AG04450 (cell line): Measurements from ENCODE around the gene TEKT3. TPM values are rescaled to one million over a fixed set of nuclear protein-coding genes. Genes with fewer than 3 reads are reported as not detected.

Source experiments
- CTCF ChIA-PET: fragments of 300-600, 350-600 bp; formaldehyde crosslinking; extraction: SDS; loops from one replicate; lab custom pipeline; 2022; ENCODE audit warnings: antibody characterized with exemption, inconsistent platforms; lab: Charles Lee
- POLR2A ChIA-PET: fragments of 350-600 bp; formaldehyde crosslinking; extraction: SDS; loops from one replicate; lab custom pipeline; 2021; ENCODE audit warnings: antibody characterized with exemption, inconsistent platforms; lab: Yijun Ruan, JAX
- DNase-seq: peaks from one replicate; pipeline ENCODE4 v3.0.0-alpha.2; 2011; ENCODE audit warnings: low read depth, low spot score
- H3K27ac ChIP-seq: one replicate; pipeline ENCODE4 v1.5.1; 2012; ENCODE audit warnings: low read depth, low read length, control low read depth
- H3K27me3 ChIP-seq: one replicate; pipeline ENCODE4 v1.6.0; 2012; ENCODE audit warnings: low read length; ENCODE audit not compliant: control insufficient read depth, insufficient read depth
- H3K4me3 ChIP-seq: 2 replicates; pipeline ENCODE4 v1.5.1; 2011; ENCODE audit warnings: mild to moderate bottlenecking, low read depth, low read length, control low read depth
- H3K9me3 ChIP-seq: 2 replicates; pipeline ENCODE4 v1.5.1; 2012; ENCODE audit warnings: low read length; ENCODE audit not compliant: control insufficient read depth, insufficient read depth
- polyA plus RNA-seq: library from polyadenylated mRNA; depleted of rRNA; stranded (reverse); fragments of >200 nt; gene quantifications from 2 replicates; pipeline ENCODE4 v1.2.3, GENCODE V29; 2011
- TF ChIP-seq, protein P1 (sequence below): IDR thresholded peaks from 2 replicates; pipeline ENCODE4 v1.5.1; 2011; ENCODE audit warnings: low read depth, low read length, control low read depth, inconsistent platforms

The TEKT3 gene
- polyA plus RNA-seq, 1 experiment = 0.69 TPM

DNA sequence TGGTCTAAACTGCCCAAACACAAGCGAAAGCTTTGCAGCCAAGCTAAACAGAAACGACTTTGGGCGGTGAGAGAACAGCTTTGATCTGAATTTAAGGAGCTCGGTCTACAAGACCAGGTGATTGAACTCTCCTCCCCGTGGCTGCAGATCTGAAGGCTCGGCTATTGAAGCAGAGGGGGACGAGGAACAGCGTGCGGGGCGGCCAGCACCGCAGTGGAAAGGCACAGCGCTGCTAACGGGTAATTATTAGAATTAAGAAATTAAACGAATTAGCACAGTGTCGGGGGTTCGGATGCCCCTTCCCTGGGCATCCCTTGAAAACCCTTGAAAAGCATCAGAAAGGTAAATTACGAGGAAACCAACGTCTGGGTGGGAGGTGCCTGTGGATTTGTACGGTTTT, 431 bp downstream of the TEKT3 start:
- Histone ChIP-seq H3K4me3 (peak overlapping the region; percentile 61), H3K27me3 (peaks cover 4% of the 10 kb centered on the region), H3K9me3 (peaks cover 3% of the 10 kb centered on the region; the same call in 1 of the 2 replicates), H3K27ac (no peak overlapping the region)
- TF ChIP-seq, protein P1, sequence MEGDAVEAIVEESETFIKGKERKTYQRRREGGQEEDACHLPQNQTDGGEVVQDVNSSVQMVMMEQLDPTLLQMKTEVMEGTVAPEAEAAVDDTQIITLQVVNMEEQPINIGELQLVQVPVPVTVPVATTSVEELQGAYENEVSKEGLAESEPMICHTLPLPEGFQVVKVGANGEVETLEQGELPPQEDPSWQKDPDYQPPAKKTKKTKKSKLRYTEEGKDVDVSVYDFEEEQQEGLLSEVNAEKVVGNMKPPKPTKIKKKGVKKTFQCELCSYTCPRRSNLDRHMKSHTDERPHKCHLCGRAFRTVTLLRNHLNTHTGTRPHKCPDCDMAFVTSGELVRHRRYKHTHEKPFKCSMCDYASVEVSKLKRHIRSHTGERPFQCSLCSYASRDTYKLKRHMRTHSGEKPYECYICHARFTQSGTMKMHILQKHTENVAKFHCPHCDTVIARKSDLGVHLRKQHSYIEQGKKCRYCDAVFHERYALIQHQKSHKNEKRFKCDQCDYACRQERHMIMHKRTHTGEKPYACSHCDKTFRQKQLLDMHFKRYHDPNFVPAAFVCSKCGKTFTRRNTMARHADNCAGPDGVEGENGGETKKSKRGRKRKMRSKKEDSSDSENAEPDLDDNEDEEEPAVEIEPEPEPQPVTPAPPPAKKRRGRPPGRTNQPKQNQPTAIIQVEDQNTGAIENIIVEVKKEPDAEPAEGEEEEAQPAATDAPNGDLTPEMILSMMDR = no peak
- DNase-seq = no peak
- POLR2A ChIA-PET = interaction anchor here (0.6 kb wide), 2 partner anchors 77 to 882 kb away, joined by 3 read pairs; no protein-coding TSS in a partner anchor
- CTCF ChIA-PET = no interaction called here

DNA sequence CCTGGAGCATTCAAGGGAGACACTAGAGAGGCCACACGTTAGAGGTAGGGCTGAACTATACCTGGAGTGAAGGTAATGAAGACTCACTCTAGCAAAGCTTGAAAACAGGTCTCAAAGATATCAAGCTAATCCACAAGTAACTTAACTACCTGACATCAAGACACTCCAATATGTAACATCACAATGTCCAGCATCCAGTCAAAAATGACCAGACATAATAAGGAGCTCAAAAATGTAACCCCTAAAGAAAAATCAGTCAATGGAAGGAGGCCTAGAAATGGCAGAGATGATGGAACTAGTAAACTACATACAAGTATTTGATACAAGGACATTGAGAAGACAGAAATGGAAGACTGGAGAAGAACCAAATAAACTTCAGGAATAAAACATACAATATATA, 6.0 kb downstream of the TEKT3 start:
- peaks cover 5% of the 10 kb centered on the region for H3K9me3 ChIP-seq
- H3K4me3 ChIP-seq = no peak overlapping the region
- peaks cover 6% of the 10 kb centered on the region for H3K27me3 ChIP-seq
- CTCF ChIA-PET = no interaction called here
- TF ChIP-seq, protein P1 = no peak
- POLR2A ChIA-PET = no interaction called here
- no peak overlapping the region for H3K27ac ChIP-seq
- no peak for DNase-seq

DNA sequence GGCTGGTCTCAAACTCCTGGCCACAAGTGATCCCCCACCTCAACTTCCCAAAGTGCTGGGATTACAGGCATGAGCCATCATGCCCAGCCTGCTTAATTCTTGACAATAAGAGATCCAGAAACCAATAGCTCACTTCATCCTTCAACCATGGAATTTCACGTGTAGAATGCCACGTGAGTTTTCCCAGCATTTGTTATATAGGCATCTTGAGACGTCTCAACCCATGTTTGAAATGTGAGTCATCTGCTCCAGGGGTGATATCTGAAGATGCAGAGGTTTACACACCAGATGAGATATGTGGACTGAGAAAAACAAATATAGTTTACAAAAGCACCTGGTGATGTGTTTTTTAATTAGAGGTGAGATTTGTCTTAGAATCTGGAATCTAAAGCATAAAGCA, 7.1 kb downstream of the TEKT3 start:
- Histone ChIP-seq H3K27me3 (peaks cover 11% of the 10 kb centered on the region), H3K27ac (no peak overlapping the region), H3K9me3 (peaks cover 5% of the 10 kb centered on the region), H3K4me3 (no peak overlapping the region)
- TF ChIP-seq, protein P1 = no peak
- ChIA-PET CTCF (no interaction called here), POLR2A (no interaction called here)
- no peak for DNase-seq

DNA sequence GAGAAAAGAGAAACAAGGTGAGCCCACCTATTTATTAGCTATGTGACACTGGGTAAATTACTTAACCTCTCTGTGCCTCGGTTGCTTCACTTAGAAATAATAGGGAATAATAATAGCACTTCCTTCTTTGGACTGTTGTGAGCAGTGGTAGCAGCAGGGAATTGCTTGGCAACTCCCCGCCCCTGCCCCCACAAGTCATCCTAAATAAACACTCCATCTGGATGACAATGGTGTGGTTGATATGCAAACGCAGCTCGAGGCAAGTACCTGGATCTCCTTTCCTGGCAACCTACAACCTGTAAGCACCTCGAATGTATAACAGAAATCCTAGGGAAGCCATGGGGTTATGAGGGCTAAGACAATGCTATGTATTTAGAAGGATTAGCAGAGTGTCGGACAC, 9.1 kb downstream of the TEKT3 start:
- Histone ChIP-seq H3K27me3 (peaks cover 11% of the 10 kb centered on the region), H3K27ac (no peak overlapping the region), H3K4me3 (no peak overlapping the region), H3K9me3 (peaks cover 2% of the 10 kb centered on the region; the same call in 1 of the 2 replicates)
- ChIA-PET CTCF (no interaction called here), POLR2A (no interaction called here)
- DNase-seq = no peak
- TF ChIP-seq, protein P1 = no peak

DNA sequence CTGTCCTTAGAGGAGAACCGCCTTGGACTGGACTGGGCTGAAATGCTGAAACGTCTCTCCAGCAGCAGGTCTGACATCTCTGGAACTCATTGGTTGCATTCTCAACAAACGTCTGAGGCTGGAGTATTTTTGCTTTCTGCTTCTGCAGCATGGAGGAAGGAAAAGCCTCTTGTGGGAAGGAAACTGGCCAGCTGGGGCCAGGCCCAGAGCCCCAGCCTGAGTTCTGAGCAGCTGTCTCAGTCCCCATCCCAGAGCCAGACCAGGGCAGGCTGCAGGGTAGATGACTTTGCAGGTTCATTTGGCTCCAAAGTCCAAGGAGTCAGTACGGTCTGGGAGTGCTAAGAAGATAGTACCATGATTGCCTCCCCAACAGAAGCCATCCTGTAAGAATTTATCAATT, 18.3 kb downstream of the TEKT3 start:
- no peaks in the 10 kb centered on the region for H3K27me3 ChIP-seq
- DNase-seq = no peak
- H3K9me3 ChIP-seq = no peaks in the 10 kb centered on the region
- H3K27ac ChIP-seq = no peak overlapping the region
- TF ChIP-seq, protein P1 = no peak
- ChIA-PET POLR2A (no interaction called here), CTCF (no interaction called here)
- H3K4me3 ChIP-seq = no peak overlapping the region
